Neural cell (in vitro differentiated cells): ENCODE measurements around the gene ZG16B. TPM values are rescaled to one million over a fixed set of nuclear protein-coding genes. Genes with fewer than 3 reads are reported as not detected.

Experiments
- H2AFZ ChIP-seq: fragments of 200-600, 300-800 bp; sonication (generic), shearing (Covaris generic); 2 replicates; pipeline ENCODE4 v1.6.0; 2014; ENCODE audit warnings: low read depth, mild to moderate bottlenecking, antibody characterized with exemption, low read length, moderate library complexity
- H3F3A ChIP-seq: fragments of 200-600 bp; shearing (Covaris generic); 2 replicates; pipeline ENCODE4 v1.6.1; 2016; ENCODE audit warnings: mild to moderate bottlenecking, moderate library complexity, mixed read lengths, antibody characterized with exemption, low read length; ENCODE audit not compliant: insufficient read depth, poor library complexity, severe bottlenecking
- H3K27ac ChIP-seq: fragments of 200-600, 300-800 bp; sonication (generic), shearing (Covaris generic); 2 replicates; pipeline ENCODE4 v1.5.1; 2014; ENCODE audit warnings: mild to moderate bottlenecking, low read length, moderate library complexity
- H3K27me3 ChIP-seq: fragments of 300-800, 200-600 bp; sonication (generic), shearing (Covaris generic); 2 replicates; pipeline ENCODE4 v1.6.0; 2014; ENCODE audit warnings: mild to moderate bottlenecking, low read depth, low read length, moderate library complexity; ENCODE audit not compliant: insufficient read depth
- H3K36me3 ChIP-seq: fragments of 300-800, 200-600 bp; sonication (generic), shearing (Covaris generic); 2 replicates; pipeline ENCODE4 v1.5.1; 2014; ENCODE audit warnings: mild to moderate bottlenecking, antibody characterized with exemption, low read length, moderate library complexity; ENCODE audit not compliant: insufficient read depth
- H3K4me2 ChIP-seq: fragments of 300-800, 200-600 bp; sonication (generic), shearing (Covaris generic); 2 replicates; pipeline ENCODE4 v1.6.0; 2014; ENCODE audit warnings: mild to moderate bottlenecking, low read length
- H3K4me3 ChIP-seq: fragments of 300-800, 200-600 bp; sonication (generic), shearing (Covaris generic); 2 replicates; pipeline ENCODE4 v1.5.1; 2014; ENCODE audit warnings: mild to moderate bottlenecking, low read length, moderate library complexity
- H3K79me2 ChIP-seq: fragments of 200-600 bp; shearing (Covaris generic); replicated peaks from 2 replicates; pipeline ENCODE4 v1.6.0; 2014; ENCODE audit warnings: mild to moderate bottlenecking, low read length, moderate library complexity; ENCODE audit not compliant: insufficient read depth
- H3K9ac ChIP-seq: fragments of 300-800, 200-600 bp; sonication (generic), shearing (Covaris generic); 2 replicates; pipeline ENCODE4 v1.6.1; 2016; ENCODE audit warnings: mild to moderate bottlenecking, low read length, mixed read lengths
- H3K9me2 ChIP-seq: fragments of 200-600 bp; shearing (Covaris generic); 2 replicates; pipeline ENCODE4 v1.6.1; 2016; ENCODE audit warnings: mild to moderate bottlenecking, low read length, mixed read lengths; ENCODE audit not compliant: insufficient read depth
- H3K9me3 ChIP-seq: fragments of 200-600, 300-800 bp; sonication (generic), shearing (Covaris generic); 2 replicates; pipeline ENCODE4 v1.6.1; 2016; ENCODE audit warnings: mild to moderate bottlenecking, mixed run types, low read length, moderate library complexity, mixed read lengths
- H4K20me1 ChIP-seq: fragments of 200-600 bp; shearing (Covaris generic); 2 replicates; pipeline ENCODE4 v1.6.1; 2016; ENCODE audit warnings: mild to moderate bottlenecking, mixed run types; ENCODE audit not compliant: insufficient read depth
- EP300 ChIP-seq: fragments of 450-650 bp; conservative IDR thresholded peaks from 2 replicates; pipeline ENCODE4 v1.6.1; 2014; ENCODE audit warnings: antibody characterized with exemption, mild to moderate bottlenecking, moderate library complexity; ENCODE audit not compliant: poor library complexity, severe bottlenecking
- EZH2 ChIP-seq: fragments of 200-600, 300-800 bp; shearing (Covaris generic), sonication (generic); IDR thresholded peaks from 2 replicates; pipeline ENCODE4 v1.6.1; 2014; ENCODE audit warnings: antibody characterized with exemption, low read length, borderline replicate concordance, mild to moderate bottlenecking; ENCODE audit not compliant: insufficient read depth, poor library complexity, severe bottlenecking
- MXI1 ChIP-seq: fragments of 450-650 bp; conservative IDR thresholded peaks from 2 replicates; pipeline ENCODE4 v1.6.1; 2014; ENCODE audit warnings: antibody characterized with exemption, mild to moderate bottlenecking; ENCODE audit not compliant: poor library complexity, severe bottlenecking
- POLR2AphosphoS5 ChIP-seq: IDR thresholded peaks from 2 replicates; pipeline ENCODE4 v1.6.1; 2012
- RAD21 ChIP-seq: fragments of 450-650 bp; conservative IDR thresholded peaks from 2 replicates; pipeline ENCODE4 v1.6.1; 2014; ENCODE audit warnings: antibody characterized with exemption, mild to moderate bottlenecking, moderate library complexity
- SMC3 ChIP-seq: fragments of 450-650 bp; conservative IDR thresholded peaks from 2 replicates; pipeline ENCODE4 v1.6.1; 2014; ENCODE audit warnings: antibody characterized with exemption, mild to moderate bottlenecking, moderate library complexity; ENCODE audit not compliant: poor library complexity
- TAF1 ChIP-seq: IDR thresholded peaks from 2 replicates; pipeline ENCODE4 v1.6.1; 2012; ENCODE audit warnings: low read depth
- polyA plus RNA-seq: library from polyadenylated mRNA; depleted of rRNA; stranded (reverse); fragments of >200 nt; gene quantifications from 2 replicates; pipeline ENCODE4 v1.2.3, GENCODE V29; 2014
- TF ChIP-seq, protein P1 (sequence below): IDR thresholded peaks from 2 replicates; pipeline ENCODE4 v1.6.1; 2012; ENCODE audit warnings: borderline replicate concordance
- TF ChIP-seq, protein P2 (sequence below): fragments of 450-650 bp; IDR thresholded peaks from 2 replicates; pipeline ENCODE4 v1.5.1; 2014; ENCODE audit warnings: antibody characterized with exemption, mild to moderate bottlenecking, moderate library complexity; ENCODE audit not compliant: poor library complexity, severe bottlenecking

The ZG16B gene
- polyA plus RNA-seq, 1 donor from 2014 or later, result not detected

DNA sequence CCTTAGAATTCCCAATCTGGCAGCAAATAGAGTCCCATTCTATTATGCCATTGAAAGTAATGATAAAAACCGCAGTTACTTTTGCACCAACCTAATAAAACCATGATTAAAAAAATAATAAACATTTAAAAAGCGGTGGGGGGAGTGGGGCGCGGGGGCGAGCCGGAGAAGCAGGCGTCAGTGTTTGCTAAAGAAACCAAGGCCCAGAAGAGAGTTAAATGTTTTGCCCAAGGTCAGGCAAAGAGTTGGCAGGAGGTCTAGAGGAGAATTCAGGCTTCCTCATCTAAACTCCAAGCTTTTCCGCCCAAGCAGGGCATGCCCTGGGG lies 37.5 kb downstream of the ZG16B start:
- Histone ChIP-seq H3K4me2 (peak overlapping the region; percentile 57), H3K36me3 (no peaks in the 10 kb centered on the region), H3K27ac (peak overlapping the region; percentile 63), H3K9me3 (no peaks in the 10 kb centered on the region), H3K27me3 (peaks cover 25% of the 10 kb centered on the region), H4K20me1 (no peaks in the 10 kb centered on the region), H3K79me2 (no peaks in the 10 kb centered on the region), H3K9me2 (no peaks in the 10 kb centered on the region), H3F3A (no peaks in the 10 kb centered on the region), H3K4me3 (peak overlapping the region; percentile 71), H2AFZ (peak overlapping the region; percentile 52), H3K9ac (peak overlapping the region; percentile 76)
- TF ChIP-seq EP300 (no peak), TAF1 (no peak), MXI1 (no peak), POLR2AphosphoS5 (no peak), EZH2 (no peak), SMC3 (no peak), RAD21 (no peak)
- TF ChIP-seq, protein P1, sequence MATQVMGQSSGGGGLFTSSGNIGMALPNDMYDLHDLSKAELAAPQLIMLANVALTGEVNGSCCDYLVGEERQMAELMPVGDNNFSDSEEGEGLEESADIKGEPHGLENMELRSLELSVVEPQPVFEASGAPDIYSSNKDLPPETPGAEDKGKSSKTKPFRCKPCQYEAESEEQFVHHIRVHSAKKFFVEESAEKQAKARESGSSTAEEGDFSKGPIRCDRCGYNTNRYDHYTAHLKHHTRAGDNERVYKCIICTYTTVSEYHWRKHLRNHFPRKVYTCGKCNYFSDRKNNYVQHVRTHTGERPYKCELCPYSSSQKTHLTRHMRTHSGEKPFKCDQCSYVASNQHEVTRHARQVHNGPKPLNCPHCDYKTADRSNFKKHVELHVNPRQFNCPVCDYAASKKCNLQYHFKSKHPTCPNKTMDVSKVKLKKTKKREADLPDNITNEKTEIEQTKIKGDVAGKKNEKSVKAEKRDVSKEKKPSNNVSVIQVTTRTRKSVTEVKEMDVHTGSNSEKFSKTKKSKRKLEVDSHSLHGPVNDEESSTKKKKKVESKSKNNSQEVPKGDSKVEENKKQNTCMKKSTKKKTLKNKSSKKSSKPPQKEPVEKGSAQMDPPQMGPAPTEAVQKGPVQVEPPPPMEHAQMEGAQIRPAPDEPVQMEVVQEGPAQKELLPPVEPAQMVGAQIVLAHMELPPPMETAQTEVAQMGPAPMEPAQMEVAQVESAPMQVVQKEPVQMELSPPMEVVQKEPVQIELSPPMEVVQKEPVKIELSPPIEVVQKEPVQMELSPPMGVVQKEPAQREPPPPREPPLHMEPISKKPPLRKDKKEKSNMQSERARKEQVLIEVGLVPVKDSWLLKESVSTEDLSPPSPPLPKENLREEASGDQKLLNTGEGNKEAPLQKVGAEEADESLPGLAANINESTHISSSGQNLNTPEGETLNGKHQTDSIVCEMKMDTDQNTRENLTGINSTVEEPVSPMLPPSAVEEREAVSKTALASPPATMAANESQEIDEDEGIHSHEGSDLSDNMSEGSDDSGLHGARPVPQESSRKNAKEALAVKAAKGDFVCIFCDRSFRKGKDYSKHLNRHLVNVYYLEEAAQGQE, result no peak
- TF ChIP-seq, protein P2, sequence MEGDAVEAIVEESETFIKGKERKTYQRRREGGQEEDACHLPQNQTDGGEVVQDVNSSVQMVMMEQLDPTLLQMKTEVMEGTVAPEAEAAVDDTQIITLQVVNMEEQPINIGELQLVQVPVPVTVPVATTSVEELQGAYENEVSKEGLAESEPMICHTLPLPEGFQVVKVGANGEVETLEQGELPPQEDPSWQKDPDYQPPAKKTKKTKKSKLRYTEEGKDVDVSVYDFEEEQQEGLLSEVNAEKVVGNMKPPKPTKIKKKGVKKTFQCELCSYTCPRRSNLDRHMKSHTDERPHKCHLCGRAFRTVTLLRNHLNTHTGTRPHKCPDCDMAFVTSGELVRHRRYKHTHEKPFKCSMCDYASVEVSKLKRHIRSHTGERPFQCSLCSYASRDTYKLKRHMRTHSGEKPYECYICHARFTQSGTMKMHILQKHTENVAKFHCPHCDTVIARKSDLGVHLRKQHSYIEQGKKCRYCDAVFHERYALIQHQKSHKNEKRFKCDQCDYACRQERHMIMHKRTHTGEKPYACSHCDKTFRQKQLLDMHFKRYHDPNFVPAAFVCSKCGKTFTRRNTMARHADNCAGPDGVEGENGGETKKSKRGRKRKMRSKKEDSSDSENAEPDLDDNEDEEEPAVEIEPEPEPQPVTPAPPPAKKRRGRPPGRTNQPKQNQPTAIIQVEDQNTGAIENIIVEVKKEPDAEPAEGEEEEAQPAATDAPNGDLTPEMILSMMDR, result no peak

GRCh38 chr16:2867987-2868789 lies 38.1 kb downstream of the ZG16B start:
- Histone ChIP-seq H3K4me3 (peak overlapping the region; percentile 71), H3K36me3 (no peaks in the 10 kb centered on the region), H3K4me2 (peak overlapping the region; percentile 57), H3K27ac (peak overlapping the region; percentile 63), H3K9me3 (no peaks in the 10 kb centered on the region), H3K9ac (peak overlapping the region; percentile 76), H3F3A (no peaks in the 10 kb centered on the region), H3K27me3 (peaks cover 27% of the 10 kb centered on the region), H4K20me1 (no peaks in the 10 kb centered on the region), H2AFZ (peak overlapping the region; percentile 52), H3K79me2 (no peaks in the 10 kb centered on the region), H3K9me2 (no peaks in the 10 kb centered on the region)
- peak; percentile 61 for TF ChIP-seq MXI1
- TF ChIP-seq, protein P1, result peak; percentile 60
- TF ChIP-seq EZH2, result no peak
- TF ChIP-seq RAD21, result peak; percentile 90
- TF ChIP-seq SMC3, result peak; percentile 86
- peak; percentile 71 for TF ChIP-seq POLR2AphosphoS5
- TF ChIP-seq EP300, result peak; percentile 57
- peak; percentile 53 for TF ChIP-seq TAF1
- TF ChIP-seq, protein P2, result peak; percentile 96
